ENCODE results near the gene PNPLA7. TPM values are rescaled to one million over a fixed set of nuclear protein-coding genes. Genes with fewer than 3 reads are reported as not detected.
A peak's percentile ranks its signal among the peaks of the same experiment; 100 is the strongest.

PNPLA7 gene
- total and polyA plus RNA-seq, 12 donors = 0.83 to 22.6 (median 9.4) TPM

DNA sequence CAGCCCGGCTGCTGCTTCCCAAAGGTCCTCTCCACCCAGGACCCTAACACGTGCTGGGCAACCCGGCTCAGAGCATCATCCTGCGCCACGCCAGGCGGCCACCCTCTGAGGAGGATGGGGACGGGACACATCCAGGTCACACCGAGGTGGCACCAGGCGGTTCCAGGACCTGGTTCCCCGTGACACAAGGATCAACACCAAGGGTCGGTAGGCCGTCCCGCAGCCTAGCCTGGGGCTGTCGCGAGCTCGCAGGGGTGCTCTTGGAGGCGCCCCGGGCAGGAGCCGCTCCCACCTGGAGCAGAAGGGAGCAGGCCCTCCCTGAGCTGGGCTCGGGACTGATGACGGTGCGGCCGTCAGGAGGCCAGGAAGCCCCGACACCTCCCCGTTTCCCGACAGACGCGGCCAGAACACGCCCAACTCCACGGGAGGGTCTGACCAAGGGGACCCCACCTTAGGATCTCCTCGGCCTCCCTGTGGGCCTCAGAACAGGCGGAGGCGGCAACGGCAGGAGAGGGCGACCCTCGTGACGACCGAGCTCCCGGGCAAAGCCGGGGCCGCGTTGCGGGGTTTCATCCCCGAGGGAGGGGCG, 133.5 kb downstream of the PNPLA7 start:
- ATAC-seq (peak in 7 of 8 donors; percentile 12 to 66 (median 40)), DNase-seq (no peak)
- Histone ChIP-seq H3K27ac (peak overlapping the region in 9 of 10 donors; percentile 56 to 84 (median 62)), H3K4me1 (peaks cover 6 to 56% (median 19%) of the 10 kb centered on the region in 9 donors), H3K4me3 (peak overlapping the region in 9 of 10 donors; percentile 11 to 56 (median 46)), H3K36me3 (peaks cover 0 to 8% (median 0%) of the 10 kb centered on the region in 9 donors), H3K27me3 (no peaks in the 10 kb centered on the region), H3K9me3 (no peaks in the 10 kb centered on the region)
- 81 to 88% methylated on average over 45 of the region's 45 CpGs for WGBS, 2 donors
- TF ChIP-seq, protein P1, sequence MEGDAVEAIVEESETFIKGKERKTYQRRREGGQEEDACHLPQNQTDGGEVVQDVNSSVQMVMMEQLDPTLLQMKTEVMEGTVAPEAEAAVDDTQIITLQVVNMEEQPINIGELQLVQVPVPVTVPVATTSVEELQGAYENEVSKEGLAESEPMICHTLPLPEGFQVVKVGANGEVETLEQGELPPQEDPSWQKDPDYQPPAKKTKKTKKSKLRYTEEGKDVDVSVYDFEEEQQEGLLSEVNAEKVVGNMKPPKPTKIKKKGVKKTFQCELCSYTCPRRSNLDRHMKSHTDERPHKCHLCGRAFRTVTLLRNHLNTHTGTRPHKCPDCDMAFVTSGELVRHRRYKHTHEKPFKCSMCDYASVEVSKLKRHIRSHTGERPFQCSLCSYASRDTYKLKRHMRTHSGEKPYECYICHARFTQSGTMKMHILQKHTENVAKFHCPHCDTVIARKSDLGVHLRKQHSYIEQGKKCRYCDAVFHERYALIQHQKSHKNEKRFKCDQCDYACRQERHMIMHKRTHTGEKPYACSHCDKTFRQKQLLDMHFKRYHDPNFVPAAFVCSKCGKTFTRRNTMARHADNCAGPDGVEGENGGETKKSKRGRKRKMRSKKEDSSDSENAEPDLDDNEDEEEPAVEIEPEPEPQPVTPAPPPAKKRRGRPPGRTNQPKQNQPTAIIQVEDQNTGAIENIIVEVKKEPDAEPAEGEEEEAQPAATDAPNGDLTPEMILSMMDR (IDR thresholded peaks at IDR 0.05) = no peak
- intact Hi-C loops (cut with DNase I) = no loop called here

DNA sequence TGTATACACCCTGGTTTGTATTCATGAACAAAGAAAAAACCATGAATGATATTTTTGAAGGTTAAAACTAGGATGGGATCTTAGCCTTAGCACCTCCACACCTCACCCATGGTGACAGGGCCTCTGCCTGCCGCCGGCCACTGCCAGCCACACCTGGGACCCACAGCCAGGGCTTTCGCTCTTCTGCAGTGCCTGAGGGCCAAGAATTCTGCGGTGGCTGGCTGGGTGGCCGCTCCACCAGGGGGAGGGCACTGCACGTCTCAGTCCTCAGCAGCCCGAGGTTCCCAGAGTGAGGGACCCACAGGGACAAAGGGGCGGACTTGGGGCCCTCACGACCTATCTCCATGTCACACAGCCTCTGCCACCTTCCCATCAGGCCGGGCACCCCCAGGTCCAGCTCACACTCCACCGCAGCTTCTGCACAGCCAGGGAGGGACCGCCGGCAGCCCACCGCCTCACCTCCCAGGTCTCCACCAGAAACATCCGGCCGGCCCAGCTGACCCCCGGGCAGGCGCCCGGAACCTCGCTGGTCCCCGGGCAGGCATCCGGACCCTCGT, 134.1 kb downstream of the PNPLA7 start:
- TF ChIP-seq, protein P1 (IDR thresholded peaks at IDR 0.05) = no peak
- ATAC-seq = no peak

DNA sequence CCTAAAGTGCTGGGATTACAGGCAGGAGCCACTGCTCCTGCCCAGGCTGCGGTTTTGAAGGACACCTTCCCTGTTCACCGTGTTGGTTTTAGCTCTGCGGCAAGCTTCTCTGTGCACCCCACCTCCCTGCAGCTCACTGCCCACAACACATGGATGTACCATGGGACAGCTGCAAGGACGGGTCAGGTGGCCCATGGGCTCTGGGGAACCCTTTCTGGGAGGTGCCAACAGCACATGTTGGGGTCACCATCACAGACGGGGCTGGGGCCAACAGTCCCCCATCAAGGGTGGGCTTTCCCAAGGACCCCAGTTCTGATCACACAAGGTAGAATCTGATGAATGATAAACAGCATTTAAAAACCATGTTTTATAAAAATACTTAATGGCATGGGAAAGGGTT, 134.8 kb downstream of the PNPLA7 start:
- DNase-seq = no peak
- H3K4me3 ChIP-seq = no peak overlapping the region
- H3K9me3 ChIP-seq = no peaks in the 10 kb centered on the region
- TF ChIP-seq, protein P1 (IDR thresholded peaks at IDR 0.05) = no peak
- intact Hi-C loops (cut with DNase I) = no loop called here
- no peak overlapping the region for H3K27ac ChIP-seq
- peaks cover 0 to 8% (median 0%) of the 10 kb centered on the region in 9 donors for H3K36me3 ChIP-seq
- peaks cover 10 to 58% (median 28%) of the 10 kb centered on the region in 9 donors for H3K4me1 ChIP-seq
- no peak for ATAC-seq
- WGBS, 2 donors = 94% methylated on average over 5 of the region's 5 CpGs
- H3K27me3 ChIP-seq = no peaks in the 10 kb centered on the region

More for the DNA sequence above, 134.1 kb downstream of the PNPLA7 start:
- Histone ChIP-seq H3K4me1 (peaks cover 7 to 55% (median 22%) of the 10 kb centered on the region in 9 donors), H3K27ac (peak overlapping the region in 3 of 10 donors; percentile 78 to 84 (median 79)), H3K9me3 (no peaks in the 10 kb centered on the region), H3K27me3 (no peaks in the 10 kb centered on the region), H3K36me3 (peaks cover 0 to 8% (median 0%) of the 10 kb centered on the region in 9 donors), H3K4me3 (peak overlapping the region in 2 of 10 donors; percentile 52 to 56)
- 94 to 96% methylated on average over 23 of the region's 23 CpGs for WGBS, 2 donors
- intact Hi-C loops (cut with DNase I) = no loop called here
- no peak for DNase-seq

DNA sequence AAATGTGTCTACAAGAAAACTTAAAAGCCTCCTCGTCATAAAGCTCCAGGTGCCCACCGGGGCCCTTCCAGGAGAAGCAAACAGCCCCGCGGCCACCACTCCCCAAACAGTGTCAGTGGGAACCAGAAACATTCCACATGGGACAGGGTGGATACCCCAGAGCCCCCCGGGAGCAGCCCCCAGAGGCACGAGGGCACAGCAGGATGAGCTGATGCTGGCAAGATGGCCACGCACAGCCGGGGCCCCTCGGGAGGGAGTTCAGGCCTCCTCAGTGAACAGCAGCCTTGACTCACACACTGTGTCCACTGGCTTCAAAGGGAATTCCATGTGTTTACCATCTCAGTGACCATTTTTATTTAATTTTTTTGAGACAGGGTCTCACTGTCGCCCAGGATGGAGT, 137.8 kb downstream of the PNPLA7 start:
- Histone ChIP-seq H3K9me3 (no peaks in the 10 kb centered on the region), H3K4me3 (no peak overlapping the region), H3K27me3 (peaks cover 0 to 6% (median 0%) of the 10 kb centered on the region in 7 donors), H3K36me3 (peaks cover 0 to 5% (median 0%) of the 10 kb centered on the region in 9 donors), H3K4me1 (peaks cover 12 to 72% (median 32%) of the 10 kb centered on the region in 9 donors), H3K27ac (peak overlapping the region; percentile 43 to 96 (median 86))
- 80 to 81% methylated on average over 10 of the region's 10 CpGs for WGBS, 2 donors
- ATAC-seq (no peak), DNase-seq (no peak)
- TF ChIP-seq, protein P1 (IDR thresholded peaks at IDR 0.05) = no peak
- intact Hi-C loops (cut with DNase I) = no loop called here

Measured in heart right ventricle (tissue), 16 donors.